HG03521 (cell line): ENCODE measurements around the gene CKB.

ENCODE experiments used
- ATAC-seq: cut with Tn5 transposase; IDR thresholded peaks from one replicate; pipeline ENCODE4 v1.9.1; 2021; ENCODE audit warnings: mild to moderate bottlenecking, moderate library complexity; ENCODE audit not compliant: unreplicated experiment

CKB gene

GRCh38 chr14:103522649-103523574 is at the start of gene CKB:
CKB (minus strand) TSS chr14:103522830; CDS start chr14:103522493, 337 bp downstream.
- no peak for ATAC-seq

- ATAC-seq: no peak
Measured at GRCh38 chr14:103569408-103569807, 46.8 kb upstream of the CKB start.

- no peak for ATAC-seq
Measured at GRCh38 chr14:103568952-103569351, 46.3 kb upstream of the CKB start.

- no peak for ATAC-seq
Measured at GRCh38 chr14:103563844-103564505, 41.3 kb upstream of the CKB start.

GRCh38 chr14:103563226-103563620 is 40.6 kb upstream of the CKB start:
- no peak for ATAC-seq

- ATAC-seq: peak; percentile 75
Measured at GRCh38 chr14:103562429-103563225, 40.0 kb upstream of the CKB start, which contains the start of the genes BAG5 and COA8. BAG5 (minus strand) TSS chr14:103562657; CDS start chr14:103561164, 1,493 bp downstream. COA8 (plus strand) TSS chr14:103562960; CDS start chr14:103563002, 42 bp downstream.

GRCh38 chr14:103562179-103562428 is 39.5 kb upstream of the CKB start:
- ATAC-seq: no peak

GRCh38 chr14:103561381-103562178 is 39.0 kb upstream of the CKB start:
- ATAC-seq: peak; percentile 2

GRCh38 chr14:103560691-103561090 is 38.1 kb upstream of the CKB start:
- ATAC-seq: no peak

- ATAC-seq: no peak
Measured at GRCh38 chr14:103559766-103560165, 37.1 kb upstream of the CKB start.

- no peak for ATAC-seq
Measured at GRCh38 chr14:103558071-103558882, 35.6 kb upstream of the CKB start.

GRCh38 chr14:103556946-103557758 is 34.5 kb upstream of the CKB start:
- no peak for ATAC-seq

- no peak for ATAC-seq
Measured at GRCh38 chr14:103555559-103556337, 33.1 kb upstream of the CKB start.

GRCh38 chr14:103552846-103553210 is 30.2 kb upstream of the CKB start:
- no peak for ATAC-seq

GRCh38 chr14:103552011-103552845 is 29.6 kb upstream of the CKB start:
- no peak for ATAC-seq

GRCh38 chr14:103551338-103551762 is 28.7 kb upstream of the CKB start:
- ATAC-seq: no peak
